ENCODE results near the gene GSK3B. TPM values are rescaled to one million over a fixed set of nuclear protein-coding genes. Genes with fewer than 3 reads are reported as not detected.

Gene GSK3B
- total RNA-seq, 1 experiment from 2014 or later = 56.5 TPM

DNA sequence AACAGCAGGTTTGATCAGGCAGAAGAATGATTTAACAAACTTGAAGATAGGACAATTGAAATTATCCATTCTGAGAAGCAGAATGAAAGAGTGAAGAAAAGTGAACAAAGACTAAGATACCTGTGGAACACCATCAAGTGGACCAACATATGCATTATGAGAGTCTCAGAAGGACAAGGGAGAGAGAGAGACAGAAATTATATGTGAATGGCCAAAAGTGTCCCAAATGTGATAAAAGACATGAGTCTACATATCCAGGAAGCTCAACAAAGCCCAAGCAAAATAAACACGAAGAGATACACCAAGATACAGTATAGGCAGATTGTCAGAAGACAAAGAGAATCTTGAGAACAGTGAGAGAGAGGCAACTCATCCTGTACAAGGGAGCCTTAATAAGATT is 317.9 kb downstream of the GSK3B start:
- no peak overlapping the region for H3K4ac ChIP-seq (ENCODE audit: low read depth, low read length)
- Mint-ChIP-seq H3K9me3 (peaks cover 8 to 10% of the 10 kb centered on the region in 2 experiments), H3K4me3 (no peak overlapping the region), H3K27me3 (ENCODE audit: low read depth) (no peaks in the 10 kb centered on the region), H3K4me1 (peaks cover 12 to 14% of the 10 kb centered on the region in 2 experiments), H3K27ac (no peak overlapping the region), H3K36me3 (ENCODE audit: insufficient read depth in 1 of 3, low read depth in 3 of 3) (peaks cover 0 to 11% (median 0%) of the 10 kb centered on the region in 3 experiments; a peak in 5 of 7 replicates)
- H3K4me1 ChIP-seq (ENCODE audit: insufficient read depth, low read length) = no peaks in the 10 kb centered on the region
- no peak for DNase-seq
- no peak overlapping the region for H4K8ac ChIP-seq (replicated peaks; ENCODE audit: insufficient read length, low read depth, low read length)
- H4K91ac ChIP-seq (ENCODE audit: insufficient read length, low read depth, low read length) = no peak overlapping the region
- no peak overlapping the region for H3K14ac ChIP-seq (ENCODE audit: insufficient read depth, low read length)
- H3K27me3 ChIP-seq (ENCODE audit: insufficient read depth, low read length) = no peaks in the 10 kb centered on the region
- no peak overlapping the region for H2BK120ac ChIP-seq (ENCODE audit: low read depth, low read length, poor library complexity, severe bottlenecking)
- H2AFZ ChIP-seq (ENCODE audit: low read length) = no peak overlapping the region
- H2BK12ac ChIP-seq (ENCODE audit: insufficient read length, low read depth, low read length) = no peak overlapping the region
- H2BK5ac ChIP-seq (ENCODE audit: insufficient read length, low read length) = no peak overlapping the region
- H3K4me2 ChIP-seq (ENCODE audit: insufficient read depth, insufficient read length, low read length) = no peak overlapping the region
- no peak overlapping the region for H3K56ac ChIP-seq (ENCODE audit: insufficient read length, low read depth, low read length)
- no peak overlapping the region for H3K18ac ChIP-seq (ENCODE audit: insufficient read length, low read depth, low read length)
- H3K23me2 ChIP-seq (ENCODE audit: insufficient read length, low read depth, low read length, poor library complexity, severe bottlenecking) = no peaks in the 10 kb centered on the region
- H3T11ph ChIP-seq (ENCODE audit: low read length) = no peak overlapping the region
- H3K27ac ChIP-seq (ENCODE audit: insufficient read length, low read depth, low read length) = no peak overlapping the region
- WGBS (ENCODE audit: extremely low coverage, insufficient read length, low lambda C conversion rate) = no CpG with 5 or more reads among the region's 1 CpG
- no peaks in the 10 kb centered on the region for H3K79me1 ChIP-seq (ENCODE audit: insufficient read depth, low read depth, low read length, poor library complexity, severe bottlenecking)
- H2BK15ac ChIP-seq (ENCODE audit: low read depth, low read length) = no peak overlapping the region
- no peak overlapping the region for H4K5ac ChIP-seq (ENCODE audit: insufficient read length, low read depth, low read length)
- no peak overlapping the region for H3K9ac ChIP-seq (ENCODE audit: extremely low read depth, insufficient read length, low read length)
- no peak overlapping the region for H3K23ac ChIP-seq (ENCODE audit: insufficient read length, low read depth, low read length)
- no peak overlapping the region for H2BK20ac ChIP-seq (ENCODE audit: low read depth, low read length, poor library complexity, severe bottlenecking)
- no peak for TF ChIP-seq CTCF (conservative IDR thresholded peaks at IDR 0.05)
- H4K20me1 ChIP-seq (ENCODE audit: control insufficient read depth, insufficient read depth, insufficient read length) = no peaks in the 10 kb centered on the region
- H3K9me3 ChIP-seq (ENCODE audit: control insufficient read depth, low read depth, low read length) = no peaks in the 10 kb centered on the region
- no peaks in the 10 kb centered on the region for H3K79me2 ChIP-seq (ENCODE audit: insufficient read depth, low read length)
- no peak overlapping the region for H2AK5ac ChIP-seq (ENCODE audit: insufficient read length, low read length)
